Right ventricle myocardium inferior (tissue), 1 donor: Measurements from ENCODE around the gene RPL27. TPM values are rescaled to one million over a fixed set of nuclear protein-coding genes. Genes with fewer than 3 reads are reported as not detected.
"Not testable (repeated sequence)": the region's sequence is repeated elsewhere in the genome, so short reads cannot be mapped to it uniquely, and the experiment has no call there.

ENCODE experiments used
- ATAC-seq: fragments of 200-7000 bp; cut with Tn5 transposase; one replicate; pipeline ENCODE4 v1.9.1; 2020; ENCODE audit warnings: mild to moderate bottlenecking, moderate library complexity
- DNase-seq: peaks from one replicate; pipeline ENCODE4 v3.0.0; 2021; ENCODE audit errors: missing footprints
- intact Hi-C: fragments of 100-400 bp; cut with DNase I; formaldehyde crosslinking; loops from one replicate; pipeline ENCODE4 v1.11.0; 2022
- long read RNA-seq: library from polyadenylated mRNA; unstranded; transcript quantifications from one replicate; pipeline ENCODE4 v2.0.0, GENCODE V29; 2021
- total RNA-seq: library from RNA; stranded (reverse); fragmentation: NEBNext Ultra II Directional; extraction: Animal tissue kit (Norgen Biotek cat#: 25700); gene quantifications from one replicate; pipeline ENCODE4 v1.2.1, GENCODE V29; 2021
- donor health status: DM: no; HTN: yes; CAD: no; lungs with severe emphysema.

Gene RPL27
- 791 TPM for total RNA-seq
- long read RNA-seq, transcript RPL27-206 (4 exons, 730 nt), result minor isoform, 27 of 194 reads
- long read RNA-seq, transcript RPL27-201 (5 exons, 505 nt), result major isoform, 137 of 194 reads
- long read RNA-seq, partial matches to known transcripts, result 28 of 194 reads
- long read RNA-seq, other reads (novel, unspliced or antisense), result 0 of 194 reads

- ATAC-seq (peak; percentile 98), DNase-seq (peak; percentile 99)
- intact Hi-C loops, result loop anchor here (1.0 to 5.0 kb wide), 2 partner anchors 18 to 156 kb away; partner anchors contain the start of genes AOC2, PTGES3L and RUNDC1
These were observed at the start of gene RPL27 for GRCh38 chr17:42997984-42998938. Gene RPL27, plus strand, starts transcription at chr17:42998419. Its CDS starts 332 bp downstream, at chr17:42998751.

- intact Hi-C loops, result no loop called here
- no peak for ATAC-seq
- DNase-seq, result no peak
These were observed 48.0 kb upstream of the RPL27 start for GRCh38 chr17:42950044-42950783.

GRCh38 chr17:42953669-42954068 is 44.5 kb upstream of the RPL27 start:
- intact Hi-C loops, result no loop called here
- ATAC-seq (no peak), DNase-seq (no peak)

- ATAC-seq (peak; percentile 94), DNase-seq (peak; percentile 95)
- intact Hi-C loops, result no loop called here
These were observed 33.9 kb upstream of the RPL27 start, which contains the start of gene AARSD1 for GRCh38 chr17:42964161-42964932. Gene AARSD1, minus strand, starts transcription at chr17:42964454. Its CDS starts 14 bp downstream, at chr17:42964440.

DNA sequence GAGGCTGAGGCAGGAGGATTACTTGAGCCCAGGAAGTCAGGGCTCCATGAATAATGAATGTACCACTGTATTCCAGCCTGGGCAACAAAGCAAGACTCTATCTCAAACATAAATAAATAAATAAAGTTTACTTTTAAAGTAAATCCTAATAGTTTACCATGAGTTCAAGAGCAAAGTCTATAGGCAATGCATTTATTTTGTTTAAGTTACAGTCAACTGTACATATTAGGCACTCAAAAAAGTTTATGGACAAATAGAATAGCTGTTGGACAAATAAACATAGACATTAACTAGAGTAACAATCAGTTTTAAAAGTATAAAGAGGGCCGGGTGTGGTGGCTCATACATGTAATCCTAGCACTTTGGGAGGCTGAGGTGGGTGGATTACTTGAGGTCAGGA is 30.3 kb upstream of the RPL27 start:
- intact Hi-C loops, result no loop called here
- ATAC-seq, result no peak
- no peak for DNase-seq

DNA sequence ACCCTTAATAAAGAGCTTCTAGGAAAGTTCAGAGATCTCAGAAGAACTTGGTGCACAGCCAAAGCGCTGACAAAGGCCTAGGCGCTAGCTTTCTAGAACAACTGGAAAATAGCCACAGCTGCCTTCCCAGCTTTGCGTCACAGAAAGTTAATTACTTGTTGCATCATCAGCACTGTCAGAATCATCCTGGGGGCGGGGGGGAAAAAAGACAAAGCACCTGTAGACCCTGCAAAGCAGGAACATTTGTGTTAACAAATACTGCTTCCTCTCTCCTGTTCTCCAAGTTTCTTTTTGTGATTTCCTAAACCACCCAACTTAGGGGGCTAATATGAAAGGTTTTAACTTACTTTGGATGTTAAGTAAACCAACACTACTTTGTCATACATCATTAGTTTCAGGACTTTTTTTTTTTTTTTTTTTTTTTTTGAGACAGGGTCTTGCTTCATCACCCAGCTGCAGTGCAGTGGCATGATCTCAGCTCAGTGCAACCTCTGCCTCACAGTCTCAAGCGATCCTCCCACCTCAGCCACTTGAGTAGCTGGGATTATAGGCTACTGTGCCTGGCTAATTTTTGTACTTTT is 29.1 kb upstream of the RPL27 start:
- ATAC-seq, result no peak
- intact Hi-C loops, result no loop called here
- no peak for DNase-seq

DNA sequence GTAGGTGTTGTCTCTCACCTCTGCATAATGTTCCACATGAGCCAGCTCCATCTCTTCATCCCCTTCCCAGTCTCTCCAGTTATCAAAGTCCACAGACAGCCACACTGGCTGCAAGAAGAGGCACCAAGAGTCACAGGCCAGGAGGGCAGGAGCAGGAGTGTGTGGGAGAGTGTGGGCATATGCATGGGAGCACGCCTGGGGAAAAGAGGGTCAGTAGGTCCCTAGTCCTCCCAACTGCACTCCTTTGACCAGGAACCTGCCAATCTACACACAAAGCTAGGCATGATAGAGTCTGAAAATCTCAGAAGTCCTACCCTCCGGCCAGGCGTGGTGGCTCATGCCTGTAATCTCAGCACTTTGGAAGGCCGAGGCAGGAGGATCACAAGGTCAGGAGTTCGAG is 26.6 kb upstream of the RPL27 start:
- no peak for ATAC-seq
- DNase-seq, result no peak
- intact Hi-C loops, result no loop called here

GRCh38 chr17:42973323-42973722 is 24.9 kb upstream of the RPL27 start:
- DNase-seq, intact Hi-C loops: not testable (repeated sequence)

DNA sequence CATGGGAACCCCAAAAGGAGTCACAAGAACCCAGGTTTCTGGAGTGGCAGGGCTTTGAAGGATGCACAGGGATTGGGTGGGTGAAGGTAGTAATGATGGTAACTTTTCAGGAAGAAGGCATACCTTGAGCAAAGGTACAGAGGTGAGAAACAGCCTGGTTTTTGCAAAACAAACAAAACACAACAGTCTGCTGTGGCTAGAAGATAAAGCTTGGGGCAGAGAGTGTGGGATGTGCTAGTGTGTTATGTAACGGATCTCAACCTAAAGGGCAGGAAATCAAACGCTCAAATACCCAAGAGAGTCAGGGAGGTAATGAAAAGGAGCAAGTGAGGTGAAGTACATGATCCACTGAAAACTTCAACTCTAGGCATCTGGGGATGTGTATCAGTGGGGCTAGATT is 23.0 kb upstream of the RPL27 start:
- ATAC-seq, result no peak
- intact Hi-C loops, result no loop called here
- no peak for DNase-seq

More at GRCh38 chr17:42973323-42973722, 24.9 kb upstream of the RPL27 start:
- not testable (repeated sequence) for ATAC-seq

DNA sequence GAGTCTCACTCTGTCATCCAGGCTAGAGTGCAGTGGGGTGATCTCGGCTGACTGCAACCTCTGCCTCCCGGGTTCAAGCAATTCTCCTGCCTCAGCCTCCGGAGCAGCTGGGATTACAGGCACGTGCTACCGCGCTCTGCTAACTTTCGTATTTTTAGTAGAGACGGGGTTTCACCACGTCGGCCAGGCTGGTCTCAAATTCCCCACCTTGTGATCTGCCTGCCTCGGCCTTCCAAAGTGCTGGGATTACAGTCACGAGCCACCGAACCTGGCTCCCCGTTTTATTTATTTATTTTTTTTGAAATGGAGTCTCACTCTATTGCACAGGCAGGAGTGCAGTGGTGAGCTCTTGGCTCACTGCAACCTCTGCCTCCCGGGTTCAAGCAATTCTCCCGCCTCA is 22.5 kb upstream of the RPL27 start:
- intact Hi-C loops, ATAC-seq: not testable (repeated sequence)

DNA sequence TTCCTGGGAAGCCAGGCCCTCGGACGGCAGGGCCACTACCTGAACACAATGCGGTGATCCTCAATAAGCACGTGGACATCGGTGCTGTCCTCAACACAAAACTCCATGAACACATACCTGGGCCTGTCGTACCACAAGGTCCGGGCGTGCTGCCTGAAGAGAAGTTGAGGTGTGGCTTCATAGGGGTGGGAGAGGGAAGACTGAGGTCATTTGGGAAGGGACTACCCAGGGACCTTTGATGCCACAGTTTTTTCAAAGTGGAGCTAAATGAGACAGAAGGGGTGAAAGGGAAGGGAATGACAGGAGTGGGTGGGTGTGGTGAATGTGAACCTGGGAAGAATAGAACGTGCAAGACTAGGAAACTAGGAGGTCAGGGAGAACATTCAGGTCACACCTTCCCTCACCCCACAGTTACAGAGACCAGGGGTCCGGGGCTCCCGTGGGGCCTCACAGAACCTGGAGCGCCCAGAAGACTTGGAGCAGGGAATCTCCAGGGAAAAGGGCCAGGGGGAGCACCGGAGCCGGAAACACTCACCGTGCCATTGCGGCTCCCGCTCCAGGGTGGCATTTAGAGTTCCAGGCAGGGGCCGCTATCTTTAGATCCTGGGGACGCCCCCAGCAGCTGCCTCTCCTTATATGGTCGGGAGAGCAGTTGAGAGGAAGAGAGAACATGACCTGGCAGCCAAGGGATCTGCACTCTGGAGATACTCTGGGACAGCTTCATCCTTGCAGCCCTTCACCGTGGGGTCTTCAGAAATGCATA is 18.5 kb upstream of the RPL27 start, which contains the start of gene PTGES3L:
PTGES3L (minus strand) TSS at position 570 of the 763 bp plus-strand sequence; CDS start at position 543, 27 bp downstream.
- intact Hi-C loops, result loop anchor here (1.0 kb wide), 1 partner anchor 19 kb away; the partner anchor contains the start of gene RPL27
- peak; percentile 80 for ATAC-seq
- DNase-seq, result peak; percentile 80

More for the DNA sequence above, 22.5 kb upstream of the RPL27 start:
- not testable (repeated sequence) for DNase-seq

GRCh38 chr17:42980274-42980765 is 17.9 kb upstream of the RPL27 start, which contains the start of gene RUNDC1:
Gene RUNDC1, plus strand, starts transcription at chr17:42980565. Its CDS starts 12 bp downstream, at chr17:42980577.
- DNase-seq (peak; percentile 97), ATAC-seq (peak; percentile 93)
- intact Hi-C loops, result loop anchor here (1.0 kb wide), 1 partner anchor 18 kb away; the partner anchor contains the start of gene RPL27

DNA sequence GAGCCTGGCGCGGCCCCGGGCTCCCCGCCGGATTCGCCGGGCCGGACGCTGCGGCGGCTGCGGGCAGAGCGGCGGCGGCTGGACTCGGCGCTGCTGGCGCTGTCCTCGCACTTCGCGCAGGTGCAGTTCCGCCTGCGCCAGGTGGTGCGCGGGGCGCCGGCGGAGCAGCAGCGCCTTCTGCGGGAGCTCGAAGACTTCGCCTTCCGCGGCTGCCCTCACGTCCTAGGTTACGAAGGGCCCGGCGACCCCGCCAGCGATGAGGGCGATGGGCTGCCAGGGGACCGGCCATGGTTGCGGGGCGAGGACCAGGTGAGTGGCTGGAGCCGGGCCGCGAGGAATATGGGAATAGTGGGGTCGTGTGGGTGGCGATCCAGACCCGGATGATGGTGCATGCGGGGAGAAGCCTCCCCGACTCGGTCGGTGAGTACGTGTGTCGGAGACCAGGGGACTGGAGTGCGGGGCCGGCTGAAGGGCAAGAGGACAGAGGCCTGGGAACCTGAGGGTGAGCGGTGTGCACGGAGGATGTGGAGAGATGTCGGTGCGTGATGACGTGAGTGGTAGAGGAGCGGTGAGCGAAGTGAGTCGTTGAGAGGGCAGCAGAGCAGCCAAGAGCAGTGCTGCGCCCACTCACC is 17.3 kb upstream of the RPL27 start:
- peak; percentile 33 for ATAC-seq
- DNase-seq, result no peak
- intact Hi-C loops, result loop anchor here (1.0 kb wide), 1 partner anchor 17 kb away; the partner anchor contains the start of gene RPL27

DNA sequence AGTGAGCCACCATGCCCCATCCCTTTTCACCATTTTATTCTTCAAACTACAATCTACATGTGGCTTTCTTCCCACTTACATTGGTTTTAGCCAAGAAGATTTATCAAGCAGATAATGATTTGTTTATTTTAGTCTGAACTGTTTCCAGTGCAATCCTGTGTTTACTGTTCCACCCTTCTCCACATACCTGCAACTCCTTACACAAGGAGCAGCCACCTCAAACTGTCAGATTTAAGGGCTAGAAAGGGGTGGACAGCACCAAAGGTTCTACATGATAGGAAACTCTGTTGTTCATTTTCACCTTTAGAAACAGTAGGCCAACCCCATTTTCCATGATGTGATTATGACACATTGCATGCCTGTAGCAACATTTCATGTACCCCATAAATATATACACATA is 16.0 kb upstream of the RPL27 start:
- DNase-seq, result no peak
- no peak for ATAC-seq
- intact Hi-C loops, result no loop called here

DNA sequence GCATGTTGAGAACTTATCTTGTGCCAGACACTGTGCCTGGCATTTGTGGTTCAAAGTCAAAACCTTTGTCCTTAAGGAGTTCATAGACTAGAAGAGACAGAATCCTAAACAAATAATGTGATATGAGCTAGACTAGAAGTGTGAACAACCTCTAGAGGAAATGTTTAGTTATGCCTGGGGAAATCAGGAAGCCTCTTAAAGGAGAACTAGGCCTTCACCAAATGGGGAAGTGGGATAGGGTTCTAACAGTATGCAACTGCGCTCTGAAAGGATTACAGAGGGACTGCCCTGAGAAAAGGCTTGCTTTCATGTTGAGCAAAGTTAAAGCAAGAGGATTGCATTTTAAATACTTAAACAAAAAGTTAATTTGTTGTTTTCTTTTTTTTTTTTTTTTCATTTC is 13.0 kb upstream of the RPL27 start:
- DNase-seq, result no peak
- no peak for ATAC-seq
- intact Hi-C loops, result no loop called here

DNA sequence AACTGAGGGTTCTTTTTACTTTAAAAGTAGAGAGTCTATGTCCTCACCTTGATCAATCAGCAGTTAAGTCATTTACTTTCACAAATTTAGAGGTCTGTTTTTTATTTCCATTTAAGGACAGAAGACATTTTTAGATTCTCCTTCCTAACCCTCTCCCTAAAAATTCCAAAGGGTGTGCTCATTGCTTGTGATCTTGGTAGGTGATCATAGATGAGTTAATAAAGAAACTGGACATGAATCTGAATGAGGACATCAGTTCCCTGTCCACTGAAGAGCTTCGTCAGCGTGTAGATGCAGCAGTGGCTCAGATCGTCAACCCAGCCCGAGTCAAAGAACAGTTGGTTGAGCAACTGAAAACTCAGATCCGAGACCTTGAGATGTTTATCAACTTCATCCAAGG is 9.1 kb upstream of the RPL27 start:
- DNase-seq (no peak), ATAC-seq (no peak)
- intact Hi-C loops, result no loop called here
